Raji (cell line): ENCODE measurements around the gene REV1.

Experiments
- POLR2A ChIP-seq: IDR thresholded peaks from 2 replicates; pipeline ENCODE4 v1.6.1; 2011; ENCODE audit warnings: low read depth, low read length, control low read depth; ENCODE audit not compliant: insufficient read depth

The REV1 gene

GRCh38 chr2:99471654-99472599, 17.9 kb downstream of the REV1 start:
- no peak for TF ChIP-seq POLR2A

- no peak for TF ChIP-seq POLR2A
Measured at GRCh38 chr2:99470957-99471356, 18.9 kb downstream of the REV1 start.

GRCh38 chr2:99469394-99469793, 20.4 kb downstream of the REV1 start:
- no peak for TF ChIP-seq POLR2A

GRCh38 chr2:99468155-99468554, 21.7 kb downstream of the REV1 start:
- no peak for TF ChIP-seq POLR2A

- no peak for TF ChIP-seq POLR2A
Measured at GRCh38 chr2:99467390-99467789, 22.4 kb downstream of the REV1 start.

- no peak for TF ChIP-seq POLR2A
Measured at GRCh38 chr2:99461828-99462483, 27.9 kb downstream of the REV1 start.

GRCh38 chr2:99458529-99458928, 31.3 kb downstream of the REV1 start:
- TF ChIP-seq POLR2A = no peak

- TF ChIP-seq POLR2A = no peak
Measured at GRCh38 chr2:99451686-99452085, 38.1 kb downstream of the REV1 start.

GRCh38 chr2:99451280-99451679, 38.5 kb downstream of the REV1 start:
- TF ChIP-seq POLR2A = no peak

GRCh38 chr2:99450199-99450598, 39.6 kb downstream of the REV1 start:
- TF ChIP-seq POLR2A = no peak

GRCh38 chr2:99448556-99448955, 41.3 kb downstream of the REV1 start:
- no peak for TF ChIP-seq POLR2A

GRCh38 chr2:99445065-99445464, 44.8 kb downstream of the REV1 start:
- no peak for TF ChIP-seq POLR2A

GRCh38 chr2:99444222-99444621, 45.6 kb downstream of the REV1 start:
- no peak for TF ChIP-seq POLR2A

GRCh38 chr2:99442837-99443236, 47.0 kb downstream of the REV1 start:
- TF ChIP-seq POLR2A = no peak

GRCh38 chr2:99439971-99440505, 49.8 kb downstream of the REV1 start:
- TF ChIP-seq POLR2A = no peak

GRCh38 chr2:99436874-99437273, 52.9 kb downstream of the REV1 start:
- TF ChIP-seq POLR2A = no peak
